Karpas-422 (cell line): ENCODE measurements around the gene COL8A1. TPM values are rescaled to one million over a fixed set of nuclear protein-coding genes. Genes with fewer than 3 reads are reported as not detected.

Source experiments
- DNase-seq: peaks from one replicate; pipeline ENCODE4 v3.0.0-alpha.2; 2015
- H2AFZ ChIP-seq: fragments of 200-600 bp; sonication (generic); 2 replicates; pipeline ENCODE4 v1.6.1; 2014; ENCODE audit warnings: antibody characterized with exemption, low read length, mixed read lengths
- H3K27ac ChIP-seq: fragments of 200-600 bp; sonication (generic); 2 replicates; pipeline ENCODE4 v1.5.1; 2014; ENCODE audit warnings: mild to moderate bottlenecking, low read length, moderate library complexity
- H3K27me3 ChIP-seq: fragments of 200-600 bp; sonication (generic); 2 replicates; pipeline ENCODE4 v1.6.1; 2014; ENCODE audit warnings: low read length, mixed read lengths
- H3K36me3 ChIP-seq: fragments of 200-600 bp; sonication (generic); 2 replicates; pipeline ENCODE4 v1.6.1; 2014; ENCODE audit warnings: low read length, mixed read lengths; ENCODE audit not compliant: insufficient read depth
- H3K4me1 ChIP-seq: fragments of 200-600 bp; sonication (generic); 2 replicates; pipeline ENCODE4 v1.6.1; 2014; ENCODE audit warnings: mild to moderate bottlenecking, low read length, mixed read lengths
- H3K4me2 ChIP-seq: fragments of 200-600 bp; sonication (generic); 2 replicates; pipeline ENCODE4 v1.6.1; 2014; ENCODE audit warnings: low read length, low read depth, mild to moderate bottlenecking; ENCODE audit not compliant: poor library complexity, severe bottlenecking
- H3K4me3 ChIP-seq: fragments of 200-600 bp; sonication (generic); 2 replicates; pipeline ENCODE4 v1.5.1; 2014; ENCODE audit warnings: mild to moderate bottlenecking, antibody characterized with exemption, low read length, mixed read lengths
- H3K79me2 ChIP-seq: fragments of 200-600 bp; sonication (generic); 2 replicates; pipeline ENCODE4 v1.6.1; 2014; ENCODE audit warnings: mild to moderate bottlenecking, low read length, mixed read lengths
- H3K9ac ChIP-seq: fragments of 200-600 bp; sonication (generic); 2 replicates; pipeline ENCODE4 v1.6.0; 2014; ENCODE audit warnings: low read length
- H3K9me2 ChIP-seq: fragments of 200-600 bp; sonication (generic), shearing (Covaris generic); replicated peaks from 2 replicates; pipeline ENCODE4 v1.6.0; 2014; ENCODE audit warnings: mild to moderate bottlenecking, low read length, moderate library complexity; ENCODE audit not compliant: insufficient read depth
- H3K9me3 ChIP-seq: fragments of 300-700, 200-600 bp; sonication (generic); 2 replicates; pipeline ENCODE4 v1.6.1; 2014; ENCODE audit warnings: low read length, mixed read lengths
- H4K20me1 ChIP-seq: fragments of 200-600 bp; sonication (generic); 2 replicates; pipeline ENCODE4 v1.6.1; 2014; ENCODE audit warnings: mild to moderate bottlenecking, antibody characterized with exemption, low read length, low read depth; ENCODE audit not compliant: insufficient read depth
- total RNA-seq: library from RNA; depleted of rRNA; stranded (reverse); fragments of >200 nt; shearing (Covaris generic); gene quantifications from 2 replicates; pipeline ENCODE4 v1.2.3, GENCODE V29; 2014; ENCODE audit warnings: low replicate concordance

Gene COL8A1
- total RNA-seq, 1 experiment from 2014 or later, result not detected

DNA sequence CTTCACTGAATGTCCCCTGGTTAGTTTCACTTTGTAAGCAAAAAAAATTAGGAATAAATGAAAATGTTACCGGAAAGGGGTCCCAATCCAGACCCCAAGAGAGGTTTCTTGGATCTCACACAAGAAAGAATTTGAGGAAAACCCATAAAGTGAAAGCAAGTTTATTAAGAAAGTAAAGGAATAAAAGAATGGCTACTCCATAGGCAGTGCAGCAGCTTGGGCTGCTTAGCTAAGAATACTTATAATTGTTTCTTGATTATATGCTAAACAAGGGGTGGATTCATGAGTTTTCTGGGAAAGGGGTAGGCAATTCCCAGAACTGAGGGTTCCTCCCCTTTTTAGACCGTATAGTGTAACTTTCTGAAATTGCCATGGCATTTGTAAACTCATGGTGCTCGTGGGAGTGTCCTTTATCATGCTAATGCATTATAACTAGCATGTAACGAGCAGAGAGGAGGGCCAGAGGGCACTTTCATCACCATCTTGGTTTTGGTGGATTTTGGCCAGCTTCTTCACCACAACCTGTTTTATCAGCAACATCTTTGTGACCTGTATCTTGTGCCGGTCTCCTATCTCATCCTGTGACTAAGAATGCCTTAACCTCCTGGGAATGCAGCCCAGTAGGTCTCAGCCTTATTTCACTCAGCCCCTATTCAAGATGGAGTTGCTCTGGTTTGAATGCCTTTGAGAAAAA is 138.3 kb downstream of the COL8A1 start:
- Histone ChIP-seq H3K9ac (no peak overlapping the region), H3K27me3 (no peaks in the 10 kb centered on the region), H3K4me2 (no peak overlapping the region), H3K79me2 (no peaks in the 10 kb centered on the region), H3K9me3 (no peaks in the 10 kb centered on the region), H3K4me3 (no peak overlapping the region), H4K20me1 (no peaks in the 10 kb centered on the region), H3K4me1 (no peaks in the 10 kb centered on the region), H2AFZ (no peak overlapping the region), H3K9me2 (no peaks in the 10 kb centered on the region), H3K36me3 (no peaks in the 10 kb centered on the region), H3K27ac (no peak overlapping the region)
- no peak for DNase-seq

DNA sequence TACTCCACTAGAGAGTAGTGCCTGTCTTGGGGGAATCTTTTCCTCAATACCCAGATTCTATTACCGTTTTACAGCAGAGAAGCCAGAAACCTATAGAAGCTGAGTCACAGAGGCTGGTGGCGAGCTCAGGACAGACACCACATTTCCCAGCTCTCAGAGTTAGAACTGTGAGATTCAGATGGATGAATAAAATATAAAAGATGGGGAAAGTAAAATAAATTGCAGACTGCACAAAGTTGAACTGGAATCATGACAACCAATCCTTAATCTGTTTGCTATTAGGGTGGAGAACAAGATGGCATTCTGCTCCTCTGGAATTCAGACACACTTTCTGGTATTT is 138.8 kb downstream of the COL8A1 start:
- Histone ChIP-seq H3K4me3 (no peak overlapping the region), H2AFZ (no peak overlapping the region), H3K9ac (no peak overlapping the region), H3K27me3 (no peaks in the 10 kb centered on the region), H3K27ac (no peak overlapping the region), H3K9me2 (no peaks in the 10 kb centered on the region), H3K36me3 (no peaks in the 10 kb centered on the region), H3K4me1 (no peaks in the 10 kb centered on the region), H4K20me1 (no peaks in the 10 kb centered on the region), H3K79me2 (no peaks in the 10 kb centered on the region), H3K4me2 (no peak overlapping the region), H3K9me3 (no peaks in the 10 kb centered on the region)
- no peak for DNase-seq

DNA sequence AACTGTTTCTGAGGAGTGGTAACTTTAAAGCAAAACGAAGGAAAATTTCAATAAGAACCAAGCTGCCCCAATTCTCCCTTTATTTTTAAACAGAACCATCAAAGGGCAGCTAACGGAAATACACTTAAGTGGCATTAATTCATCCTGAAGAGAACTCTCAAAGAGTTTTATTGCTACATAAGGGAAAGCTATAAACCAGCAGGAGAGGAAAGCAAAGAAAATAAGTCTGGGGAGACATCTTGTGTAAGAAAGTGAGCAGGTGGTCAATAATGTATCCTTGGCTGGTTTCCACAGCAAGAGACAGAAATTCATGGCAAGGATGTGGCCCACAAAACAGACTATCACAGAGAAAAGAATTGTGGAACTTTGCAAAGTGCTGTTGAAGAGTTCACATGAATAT is 139.3 kb downstream of the COL8A1 start:
- H4K20me1 ChIP-seq, result no peaks in the 10 kb centered on the region
- H3K27ac ChIP-seq, result no peak overlapping the region
- no peak for DNase-seq
- H2AFZ ChIP-seq, result no peak overlapping the region
- no peak overlapping the region for H3K4me3 ChIP-seq
- no peak overlapping the region for H3K4me2 ChIP-seq
- H3K9ac ChIP-seq, result no peak overlapping the region
- H3K4me1 ChIP-seq, result no peaks in the 10 kb centered on the region
- H3K9me2 ChIP-seq, result no peaks in the 10 kb centered on the region
- H3K27me3 ChIP-seq, result no peaks in the 10 kb centered on the region
- no peaks in the 10 kb centered on the region for H3K79me2 ChIP-seq
- no peaks in the 10 kb centered on the region for H3K9me3 ChIP-seq
- H3K36me3 ChIP-seq, result no peaks in the 10 kb centered on the region

DNA sequence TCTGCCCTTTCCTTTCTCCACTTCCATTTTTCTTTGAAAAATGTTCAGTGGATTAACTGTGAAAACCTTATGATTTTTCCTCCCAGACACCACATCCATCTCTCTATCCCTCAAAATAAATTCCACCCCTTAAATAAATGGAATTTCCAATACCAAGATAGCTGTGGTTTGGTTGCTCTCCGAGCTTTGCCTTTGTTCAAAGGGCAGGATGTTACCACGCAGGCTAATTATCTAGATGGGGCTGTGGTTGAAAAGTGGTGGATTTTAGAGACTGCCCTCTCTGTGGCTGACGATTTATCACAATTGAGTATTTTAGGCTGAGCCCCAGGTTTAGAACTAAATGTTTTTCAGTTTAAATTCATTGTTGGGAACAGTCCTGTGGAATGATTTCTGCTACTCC is 142.4 kb downstream of the COL8A1 start:
- Histone ChIP-seq H3K9me2 (no peaks in the 10 kb centered on the region), H3K27me3 (no peaks in the 10 kb centered on the region), H3K4me2 (no peak overlapping the region), H2AFZ (no peak overlapping the region), H3K9ac (no peak overlapping the region), H3K79me2 (no peaks in the 10 kb centered on the region), H3K4me1 (no peaks in the 10 kb centered on the region), H3K27ac (no peak overlapping the region), H3K36me3 (no peaks in the 10 kb centered on the region), H3K4me3 (no peak overlapping the region), H3K9me3 (no peaks in the 10 kb centered on the region), H4K20me1 (no peaks in the 10 kb centered on the region)
- no peak for DNase-seq

DNA sequence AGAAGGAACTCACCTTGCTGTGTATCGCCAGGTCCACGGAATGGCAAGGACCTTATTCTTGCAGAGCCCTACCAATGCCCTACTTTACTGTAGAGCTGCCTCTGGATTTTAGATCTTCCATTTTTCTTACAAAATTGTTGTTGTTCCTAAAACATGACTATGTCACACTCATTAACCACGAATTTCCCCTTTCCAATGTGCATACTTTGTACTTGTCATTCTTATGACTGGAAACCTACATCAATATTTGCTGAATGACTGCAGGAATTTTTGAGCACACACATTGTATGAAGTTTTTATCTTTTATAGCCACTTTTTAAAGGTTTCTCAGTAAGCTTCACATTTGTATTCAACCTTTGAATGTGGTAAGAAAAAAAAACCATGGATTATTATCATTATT is 143.4 kb downstream of the COL8A1 start:
- DNase-seq, result no peak
- Histone ChIP-seq H3K27ac (no peak overlapping the region), H4K20me1 (no peaks in the 10 kb centered on the region), H3K4me1 (no peaks in the 10 kb centered on the region), H3K4me3 (no peak overlapping the region), H3K36me3 (no peaks in the 10 kb centered on the region), H3K9ac (no peak overlapping the region), H3K4me2 (no peak overlapping the region), H3K9me3 (no peaks in the 10 kb centered on the region), H3K9me2 (no peaks in the 10 kb centered on the region), H3K27me3 (no peaks in the 10 kb centered on the region), H3K79me2 (no peaks in the 10 kb centered on the region), H2AFZ (no peak overlapping the region)

DNA sequence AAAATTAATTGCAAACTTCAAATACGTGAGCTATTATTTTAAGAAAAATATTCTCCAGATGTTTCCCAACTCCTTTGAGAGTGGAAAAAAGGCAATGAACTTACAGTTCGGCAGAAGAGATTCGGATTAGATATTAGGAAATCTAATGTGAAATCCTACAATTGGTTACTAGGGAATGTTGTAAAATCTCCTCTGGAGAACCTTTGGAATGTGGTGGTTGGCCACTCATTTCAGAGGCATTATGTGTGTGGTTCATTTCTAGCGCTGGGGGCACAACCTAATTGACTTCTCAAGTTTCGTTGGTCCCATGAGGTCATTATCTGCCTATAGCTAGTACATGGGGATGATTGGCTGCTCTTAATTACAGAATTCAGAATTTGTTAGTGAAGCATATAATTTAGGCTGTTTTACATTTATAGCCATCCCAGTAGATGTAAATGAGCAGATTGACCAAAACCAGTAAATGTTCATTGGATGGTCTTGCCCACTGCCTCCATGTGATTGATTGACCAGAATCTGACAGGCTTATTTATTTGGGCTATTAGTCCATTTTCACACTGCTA is 144.7 kb downstream of the COL8A1 start:
- Histone ChIP-seq H3K9me2 (no peaks in the 10 kb centered on the region), H4K20me1 (no peaks in the 10 kb centered on the region), H3K4me2 (no peak overlapping the region), H3K4me3 (no peak overlapping the region), H3K27ac (no peak overlapping the region), H3K9ac (no peak overlapping the region), H3K27me3 (no peaks in the 10 kb centered on the region), H3K4me1 (no peaks in the 10 kb centered on the region), H2AFZ (no peak overlapping the region), H3K79me2 (no peaks in the 10 kb centered on the region), H3K9me3 (no peaks in the 10 kb centered on the region), H3K36me3 (no peaks in the 10 kb centered on the region)
- DNase-seq, result no peak

DNA sequence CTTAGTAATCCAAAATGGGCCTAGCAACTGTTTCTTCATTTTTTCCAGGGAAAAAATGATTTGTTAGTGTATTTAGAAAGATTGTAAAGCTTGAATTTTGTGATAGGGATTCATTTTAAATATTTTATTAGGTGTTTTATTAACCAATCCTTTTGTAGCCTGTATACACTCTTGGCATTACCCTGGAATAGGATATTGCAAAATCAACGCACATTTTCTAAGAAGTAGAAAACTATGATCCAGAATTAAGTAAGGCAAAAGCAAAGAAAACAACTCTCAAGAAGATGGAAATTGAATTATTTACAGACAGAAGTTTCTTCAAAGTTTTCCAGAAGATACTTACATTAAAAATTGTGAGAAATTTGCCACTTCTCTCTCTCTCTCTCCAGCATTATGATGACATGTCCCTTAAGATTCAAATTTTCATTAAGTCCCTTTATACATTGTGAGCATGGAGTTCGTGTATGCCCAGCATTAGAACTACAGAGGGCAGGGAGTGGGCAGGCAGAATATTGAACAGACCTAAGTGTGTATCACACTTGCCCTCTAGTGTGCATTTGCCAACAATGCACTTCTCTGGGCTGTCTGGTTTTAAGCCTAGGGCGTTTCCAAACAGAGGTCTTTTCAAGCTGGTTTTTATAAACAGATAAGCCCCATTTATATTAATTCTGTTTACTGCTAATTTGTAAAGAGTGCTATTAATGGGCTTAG is 150.8 kb downstream of the COL8A1 start:
- Histone ChIP-seq H3K27me3 (no peaks in the 10 kb centered on the region), H3K9me2 (no peaks in the 10 kb centered on the region)

DNA sequence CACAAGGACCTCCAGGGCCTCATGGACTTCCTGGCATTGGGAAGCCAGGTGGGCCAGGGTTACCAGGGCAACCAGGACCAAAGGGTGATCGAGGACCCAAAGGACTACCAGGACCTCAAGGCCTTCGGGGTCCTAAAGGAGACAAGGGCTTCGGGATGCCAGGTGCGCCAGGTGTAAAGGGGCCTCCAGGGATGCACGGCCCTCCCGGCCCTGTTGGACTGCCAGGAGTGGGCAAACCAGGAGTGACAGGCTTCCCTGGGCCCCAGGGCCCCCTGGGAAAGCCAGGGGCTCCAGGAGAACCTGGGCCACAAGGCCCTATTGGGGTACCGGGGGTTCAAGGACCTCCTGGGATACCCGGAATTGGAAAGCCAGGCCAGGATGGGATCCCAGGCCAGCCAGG is 156.1 kb downstream of the COL8A1 start:
- H3K27me3 ChIP-seq, result no peaks in the 10 kb centered on the region
- H3K9me2 ChIP-seq, result no peaks in the 10 kb centered on the region
- DNase-seq, result no peak

More for the DNA sequence above, 150.8 kb downstream of the COL8A1 start:
- Histone ChIP-seq H3K9ac (no peak overlapping the region), H4K20me1 (no peaks in the 10 kb centered on the region), H3K4me3 (no peak overlapping the region), H3K4me2 (no peak overlapping the region), H2AFZ (no peak overlapping the region), H3K36me3 (no peaks in the 10 kb centered on the region), H3K4me1 (no peaks in the 10 kb centered on the region), H3K9me3 (no peaks in the 10 kb centered on the region), H3K27ac (no peak overlapping the region), H3K79me2 (no peaks in the 10 kb centered on the region)
- peak; percentile 64 for DNase-seq

More for the DNA sequence above, 156.1 kb downstream of the COL8A1 start:
- Histone ChIP-seq H3K9me3 (no peaks in the 10 kb centered on the region), H3K4me1 (peaks cover 5% of the 10 kb centered on the region; the same call in 1 of the 2 replicates), H3K4me3 (no peak overlapping the region), H3K9ac (no peak overlapping the region), H4K20me1 (no peaks in the 10 kb centered on the region), H2AFZ (no peak overlapping the region), H3K4me2 (no peak overlapping the region), H3K27ac (no peak overlapping the region), H3K36me3 (no peaks in the 10 kb centered on the region), H3K79me2 (no peaks in the 10 kb centered on the region)
